Activated CD8-positive, alpha-beta T cell treated with anti-CD3 and anti-CD28 coated beads for 36 hours (primary cell): ENCODE results near the gene LNX1. TPM values are rescaled to one million over a fixed set of nuclear protein-coding genes. Genes with fewer than 3 reads are reported as not detected.

Experiments used
- ATAC-seq: fragments of 200-7000 bp; cut with Tn5 transposase; one replicate; pipeline ENCODE4 v1.10.0; 2021; ENCODE audit warnings: mild to moderate bottlenecking, moderate library complexity
- CTCF ChIA-PET: fragments of 350-600 bp; sonication (Branson Sonifier 250); formaldehyde crosslinking; loops from one replicate; lab custom pipeline; 2021; ENCODE audit warnings: antibody characterized with exemption; lab: Charles Lee
- POLR2A ChIA-PET: fragments of 350-600 bp; sonication (Branson Sonifier 250); formaldehyde crosslinking; loops from one replicate; lab custom pipeline; 2021; ENCODE audit warnings: antibody characterized with exemption; lab: Charles Lee
- DNase-seq: peaks from one replicate; pipeline ENCODE4 v3.0.0-alpha.2; 2020
- H3K27ac Mint-ChIP-seq: one replicate; pipeline ENCODE4 v1.8.0; 2021; ENCODE audit warnings: mild to moderate bottlenecking, mixed read lengths
- H3K27me3 Mint-ChIP-seq: one replicate; pipeline ENCODE4 v1.8.0; 2021; ENCODE audit warnings: mixed read lengths
- H3K36me3 Mint-ChIP-seq: one replicate; pipeline ENCODE4 v1.8.0; 2021; ENCODE audit warnings: low read depth, mixed read lengths
- H3K4me1 Mint-ChIP-seq: one replicate; pipeline ENCODE4 v1.8.0; 2021; ENCODE audit warnings: low read depth, mixed read lengths
- H3K4me3 Mint-ChIP-seq: one replicate; pipeline ENCODE4 v1.8.0; 2021; ENCODE audit warnings: mild to moderate bottlenecking, moderate library complexity, mixed read lengths
- H3K9me3 Mint-ChIP-seq: one replicate; pipeline ENCODE4 v1.8.0; 2021; ENCODE audit warnings: mixed read lengths
- CTCF ChIP-seq: fragments of 200-600 bp; IDR thresholded peaks from one replicate; pipeline ENCODE4 v1.8.0; 2022; ENCODE audit warnings: antibody characterized with exemption, mild to moderate bottlenecking
- intact Hi-C: fragments of 100-400 bp; cut with micrococcal nuclease; formaldehyde crosslinking; loops from one replicate; pipeline ENCODE4 v1.10.0; 2022
- total RNA-seq, 2 experiments: library from RNA; stranded (reverse); gene quantifications; one replicate each; pipeline ENCODE4 v1.2.3, GENCODE V29; 2021

Gene LNX1
- total RNA-seq, 2 experiments from 2014 or later, result not detected

GRCh38 chr4:53605783-53606182 lies 14.5 kb upstream of the LNX1 start:
- H3K4me3 Mint-ChIP-seq, result no peak overlapping the region
- ATAC-seq, result no peak
- CTCF ChIA-PET, result no interaction called here

GRCh38 chr4:53602390-53602789 lies 11.1 kb upstream of the LNX1 start:
- Mint-ChIP-seq H3K4me3 (no peak overlapping the region), H3K27me3 (peaks cover 8% of the 10 kb centered on the region), H3K27ac (no peak overlapping the region), H3K9me3 (no peaks in the 10 kb centered on the region), H3K4me1 (no peaks in the 10 kb centered on the region), H3K36me3 (no peaks in the 10 kb centered on the region)
- DNase-seq (no peak), ATAC-seq (no peak)
- intact Hi-C loops, result no loop called here
- ChIA-PET POLR2A (no interaction called here), CTCF (no interaction called here)
- no peak for TF ChIP-seq CTCF

More at GRCh38 chr4:53605783-53606182, 14.5 kb upstream of the LNX1 start:
- POLR2A ChIA-PET, result no interaction called here
- Mint-ChIP-seq H3K4me1 (no peaks in the 10 kb centered on the region), H3K27me3 (peaks cover 14% of the 10 kb centered on the region), H3K36me3 (no peaks in the 10 kb centered on the region), H3K27ac (no peak overlapping the region), H3K9me3 (no peaks in the 10 kb centered on the region)
- TF ChIP-seq CTCF, result no peak
- no peak for DNase-seq
- intact Hi-C loops, result no loop called here

GRCh38 chr4:53601251-53601764 lies 10.0 kb upstream of the LNX1 start:
- DNase-seq (no peak), ATAC-seq (no peak)
- CTCF ChIA-PET, result no interaction called here
- H3K4me3 Mint-ChIP-seq, result no peak overlapping the region
- TF ChIP-seq CTCF, result peak; percentile 8
- intact Hi-C loops, result no loop called here
- H3K4me1 Mint-ChIP-seq, result no peaks in the 10 kb centered on the region
- H3K36me3 Mint-ChIP-seq, result no peaks in the 10 kb centered on the region
- peaks cover 10% of the 10 kb centered on the region for H3K27me3 Mint-ChIP-seq
- POLR2A ChIA-PET, result no interaction called here
- H3K9me3 Mint-ChIP-seq, result no peaks in the 10 kb centered on the region
- H3K27ac Mint-ChIP-seq, result no peak overlapping the region

- H3K27ac Mint-ChIP-seq, result no peak overlapping the region
- H3K27me3 Mint-ChIP-seq, result peaks cover 5% of the 10 kb centered on the region
- POLR2A ChIA-PET, result no interaction called here
- H3K4me3 Mint-ChIP-seq, result no peak overlapping the region
- CTCF ChIA-PET, result no interaction called here
- H3K36me3 Mint-ChIP-seq, result no peaks in the 10 kb centered on the region
- no peak for TF ChIP-seq CTCF
- H3K9me3 Mint-ChIP-seq, result no peaks in the 10 kb centered on the region
- no peaks in the 10 kb centered on the region for H3K4me1 Mint-ChIP-seq
- intact Hi-C loops, result no loop called here
- DNase-seq, result no peak
- ATAC-seq, result no peak
These were observed 8.3 kb upstream of the LNX1 start for GRCh38 chr4:53599632-53600031.

- Mint-ChIP-seq H3K4me1 (no peaks in the 10 kb centered on the region), H3K27me3 (peaks cover 8% of the 10 kb centered on the region), H3K27ac (no peak overlapping the region), H3K36me3 (no peaks in the 10 kb centered on the region), H3K4me3 (no peak overlapping the region), H3K9me3 (no peaks in the 10 kb centered on the region)
- ChIA-PET POLR2A (no interaction called here), CTCF (no interaction called here)
- DNase-seq (no peak), ATAC-seq (no peak)
- TF ChIP-seq CTCF, result no peak
- intact Hi-C loops, result no loop called here
These were observed 7.6 kb upstream of the LNX1 start for GRCh38 chr4:53598901-53599300.
